Measurements from ENCODE around the gene LRP1.
"Not testable (repeated sequence)": the region's sequence is repeated elsewhere in the genome, so short reads cannot be mapped to it uniquely, and the experiment has no call there.

Gene LRP1

GRCh38 chr12:57112492-57113294, 15.6 kb upstream of the LRP1 start:
- Histone ChIP-seq H3K27me3 (peaks cover 19% of the 10 kb centered on the region), H3K36me3 (peaks cover 15% of the 10 kb centered on the region), H3K4me3 (ENCODE audit: low read depth in 1 of 2, low read length in 1 of 2) (peak overlapping the region; percentile 89 to 100), H3K9me3 (no peaks in the 10 kb centered on the region), H3K27ac (peak overlapping the region; percentile 100), H3K4me1 (ENCODE audit: control insufficient read depth in 1 of 2, insufficient read depth in 1 of 2, low read depth in 1 of 2, low read length in 1 of 2) (peaks cover 34 to 35% of the 10 kb centered on the region in 2 experiments)
- peak; percentile 76 for TF ChIP-seq CTCF (IDR thresholded peaks at IDR 0.05)

- Histone ChIP-seq H3K4me1 (ENCODE audit: control insufficient read depth in 1 of 2, insufficient read depth in 1 of 2, low read depth in 1 of 2, low read length in 1 of 2) (peaks cover 8 to 10% of the 10 kb centered on the region in 2 experiments), H3K27me3 (peaks cover 27% of the 10 kb centered on the region), H3K4me3 (ENCODE audit: low read depth in 1 of 2, low read length in 1 of 2) (no peak overlapping the region), H3K9me3 (no peaks in the 10 kb centered on the region), H3K27ac (no peak overlapping the region), H3K36me3 (no peaks in the 10 kb centered on the region)
- TF ChIP-seq CTCF (IDR thresholded peaks at IDR 0.05): no peak
These were observed 11.6 kb upstream of the LRP1 start for GRCh38 chr12:57116580-57117281.

- Histone ChIP-seq H3K27me3 (peaks cover 44% of the 10 kb centered on the region), H3K27ac (no peak overlapping the region), H3K36me3 (no peaks in the 10 kb centered on the region), H3K4me3 (ENCODE audit: low read depth in 1 of 2, low read length in 1 of 2) (no peak overlapping the region), H3K4me1 (ENCODE audit: control insufficient read depth in 1 of 2, insufficient read depth in 1 of 2, low read depth in 1 of 2, low read length in 1 of 2) (no peaks in the 10 kb centered on the region), H3K9me3 (no peaks in the 10 kb centered on the region)
- TF ChIP-seq CTCF (IDR thresholded peaks at IDR 0.05): no peak
These were observed 9.5 kb upstream of the LRP1 start for GRCh38 chr12:57118711-57119271.

- Histone ChIP-seq H3K4me1 (ENCODE audit: control insufficient read depth in 1 of 2, insufficient read depth in 1 of 2, low read depth in 1 of 2, low read length in 1 of 2) (no peaks in the 10 kb centered on the region), H3K9me3 (no peaks in the 10 kb centered on the region), H3K36me3 (no peaks in the 10 kb centered on the region), H3K27ac (no peak overlapping the region), H3K4me3 (ENCODE audit: low read depth in 1 of 2, low read length in 1 of 2) (no peak overlapping the region), H3K27me3 (peaks cover 51% of the 10 kb centered on the region)
- TF ChIP-seq CTCF (IDR thresholded peaks at IDR 0.05): no peak
These were observed 8.8 kb upstream of the LRP1 start for GRCh38 chr12:57119294-57120085.

GRCh38 chr12:57120718-57121117, 7.6 kb upstream of the LRP1 start:
- H3K27me3 ChIP-seq: peaks cover 62% of the 10 kb centered on the region
- H3K4me3 ChIP-seq (ENCODE audit: low read depth in 1 of 2, low read length in 1 of 2); H3K27ac ChIP-seq; H3K9me3 ChIP-seq; H3K4me1 ChIP-seq (ENCODE audit: control insufficient read depth in 1 of 2, insufficient read depth in 1 of 2, low read depth in 1 of 2, low read length in 1 of 2); H3K36me3 ChIP-seq: not testable (repeated sequence)
